Measurements from ENCODE around the gene S1PR4. TPM values are rescaled to one million over a fixed set of nuclear protein-coding genes. Genes with fewer than 3 reads are reported as not detected.

The S1PR4 gene
- total and polyA plus RNA-seq, 2 donors from 2014 or later = 0.67 to 5.1 TPM

DNA sequence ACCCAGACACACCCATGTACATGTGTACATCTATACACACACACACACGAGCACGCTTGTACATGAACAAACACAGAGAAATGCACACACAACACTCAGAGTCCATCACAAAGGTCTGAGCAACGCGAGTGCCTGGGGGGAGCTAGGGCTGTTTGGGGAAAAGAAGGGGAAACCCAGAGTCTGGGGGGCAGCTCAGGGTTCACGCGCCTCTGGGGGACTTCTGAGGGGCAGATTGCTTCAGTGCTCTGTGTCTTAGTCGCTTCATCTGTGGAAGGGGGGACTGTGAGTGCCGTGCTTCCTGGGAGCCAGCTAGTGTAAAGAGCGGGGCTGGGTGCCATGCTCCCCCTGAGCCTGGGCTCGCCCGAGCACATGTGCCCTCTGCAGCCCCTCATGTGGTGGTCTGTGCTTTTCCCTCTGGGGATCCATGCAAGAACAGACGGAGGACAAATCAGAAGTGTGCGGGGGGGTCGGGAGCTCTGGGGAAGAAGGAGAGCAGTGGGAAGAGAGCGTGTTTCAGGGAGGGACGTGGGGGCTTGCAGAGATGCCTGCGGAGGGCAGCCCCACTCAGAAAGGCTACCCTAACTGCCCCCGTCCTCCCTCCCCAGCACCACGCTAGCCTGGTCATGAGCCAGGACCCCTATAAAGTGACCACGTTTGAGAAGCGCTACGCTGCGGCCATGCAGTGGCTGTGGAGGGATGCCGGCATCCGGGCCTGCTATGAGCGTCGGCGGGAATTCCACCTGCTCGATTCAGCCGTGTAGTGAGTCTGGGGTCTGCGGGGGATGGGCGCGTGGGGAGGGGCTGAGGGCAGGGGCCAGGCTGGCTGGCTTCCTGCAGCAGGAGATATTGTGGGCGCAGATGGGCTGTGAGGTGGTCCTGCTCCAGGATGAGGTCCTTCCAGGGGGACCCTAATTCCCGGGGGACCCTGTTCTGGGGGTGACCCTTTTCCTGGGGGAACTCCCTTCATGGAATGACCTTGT, 28.8 kb upstream of the S1PR4 start:
- FAIRE-seq (no peak), DNase-seq (no peak)
- intact Hi-C loops (cut with DNase I) = no loop called here

DNA sequence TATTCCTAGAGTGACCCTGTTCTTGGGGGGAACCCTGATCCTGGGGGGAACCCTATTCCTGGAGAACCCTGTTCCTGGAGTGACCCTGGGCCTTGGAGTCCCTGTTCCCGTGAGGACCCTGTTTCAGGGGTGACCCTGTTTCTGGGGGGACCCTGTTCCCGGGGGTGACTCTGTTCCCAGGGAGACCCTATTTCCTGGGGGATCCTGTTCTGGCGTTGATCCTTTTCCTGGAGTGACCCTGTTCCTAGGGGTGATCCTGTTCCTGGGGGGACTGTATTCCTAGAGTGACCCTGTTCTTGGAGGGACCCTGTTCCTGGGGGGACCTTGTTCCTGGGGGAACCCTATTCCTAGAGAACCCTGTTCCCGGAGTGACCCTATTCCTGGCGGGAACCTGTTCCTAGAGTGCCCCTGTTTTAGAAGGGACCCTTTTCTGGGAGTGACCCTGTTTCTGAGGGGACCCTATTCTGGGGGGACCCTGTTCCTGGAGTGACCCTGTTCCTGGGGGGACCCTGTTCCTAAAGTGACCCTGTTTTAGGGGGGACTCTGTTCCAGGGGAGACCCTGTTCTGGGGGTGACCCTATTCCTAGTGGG, 27.7 kb upstream of the S1PR4 start:
- no peak for TF ChIP-seq CTCF (IDR thresholded peaks at IDR 0.05; ENCODE audit: borderline replicate concordance, extremely low read depth, insufficient read depth)
- H3K4me1 ChIP-seq (ENCODE audit: control insufficient read depth in 2 of 3, insufficient read depth in 2 of 3, low read depth in 1 of 3, low read length in 3 of 3) = peaks cover 0 to 6% (median 0%) of the 10 kb centered on the region in 3 donors
- no peak for FAIRE-seq
- intact Hi-C loops (cut with DNase I) = no loop called here
- H3K9ac ChIP-seq (ENCODE audit: low read length in 3 of 3) = no peak overlapping the region
- H3K9me3 ChIP-seq (ENCODE audit: control insufficient read depth in 2 of 3, insufficient read depth in 1 of 3, low read length in 3 of 3) = no peaks in the 10 kb centered on the region
- no peak for DNase-seq
- no peaks in the 10 kb centered on the region for H3K27me3 ChIP-seq (ENCODE audit: control insufficient read depth, insufficient read depth, low read length)
- H3K27ac ChIP-seq (ENCODE audit: low read depth in 2 of 2, low read length in 2 of 2) = no peak overlapping the region
- H3K36me3 ChIP-seq (ENCODE audit: control insufficient read depth in 2 of 3, insufficient read depth in 3 of 3, low read length in 3 of 3) = no peaks in the 10 kb centered on the region
- no peak overlapping the region for H3K4me3 ChIP-seq (ENCODE audit: low read length in 3 of 3)

More for the DNA sequence above, 28.8 kb upstream of the S1PR4 start:
- TF ChIP-seq CTCF (IDR thresholded peaks at IDR 0.05; ENCODE audit: borderline replicate concordance, extremely low read depth, insufficient read depth) = no peak
- H3K9ac ChIP-seq (ENCODE audit: low read length in 3 of 3) = no peak overlapping the region
- no peaks in the 10 kb centered on the region for H3K36me3 ChIP-seq (ENCODE audit: control insufficient read depth in 2 of 3, insufficient read depth in 3 of 3, low read length in 3 of 3)
- no peaks in the 10 kb centered on the region for H3K4me1 ChIP-seq (ENCODE audit: control insufficient read depth in 2 of 3, insufficient read depth in 2 of 3, low read depth in 1 of 3, low read length in 3 of 3)
- H3K27ac ChIP-seq (ENCODE audit: low read depth in 2 of 2, low read length in 2 of 2) = no peak overlapping the region
- H3K4me3 ChIP-seq (ENCODE audit: low read length in 3 of 3) = no peak overlapping the region
- H3K27me3 ChIP-seq (ENCODE audit: control insufficient read depth, insufficient read depth, low read length) = no peaks in the 10 kb centered on the region
- H3K9me3 ChIP-seq (ENCODE audit: control insufficient read depth in 2 of 3, insufficient read depth in 1 of 3, low read length in 3 of 3) = no peaks in the 10 kb centered on the region

- H3K4me3 ChIP-seq (ENCODE audit: low read length in 3 of 3) = no peak overlapping the region
- DNase-seq (no peak), FAIRE-seq (no peak)
- no peak overlapping the region for H3K9ac ChIP-seq (ENCODE audit: low read length in 3 of 3)
- H3K36me3 ChIP-seq (ENCODE audit: control insufficient read depth in 2 of 3, insufficient read depth in 3 of 3, low read length in 3 of 3) = no peaks in the 10 kb centered on the region
- H3K4me1 ChIP-seq (ENCODE audit: control insufficient read depth in 2 of 3, insufficient read depth in 2 of 3, low read depth in 1 of 3, low read length in 3 of 3) = peaks cover 0 to 10% (median 0%) of the 10 kb centered on the region in 3 donors
- no peaks in the 10 kb centered on the region for H3K27me3 ChIP-seq (ENCODE audit: control insufficient read depth, insufficient read depth, low read length)
- no peak overlapping the region for H3K27ac ChIP-seq (ENCODE audit: low read depth in 2 of 2, low read length in 2 of 2)
- H3K9me3 ChIP-seq (ENCODE audit: control insufficient read depth in 2 of 3, insufficient read depth in 1 of 3, low read length in 3 of 3) = no peaks in the 10 kb centered on the region
- TF ChIP-seq CTCF (IDR thresholded peaks at IDR 0.05; ENCODE audit: borderline replicate concordance, extremely low read depth, insufficient read depth) = no peak
- intact Hi-C loops (cut with DNase I) = no loop called here
These were observed 26.8 kb upstream of the S1PR4 start for GRCh38 chr19:3151563-3152418.
